Measurements from ENCODE around the gene ZNF627.

The ZNF627 gene

DNA sequence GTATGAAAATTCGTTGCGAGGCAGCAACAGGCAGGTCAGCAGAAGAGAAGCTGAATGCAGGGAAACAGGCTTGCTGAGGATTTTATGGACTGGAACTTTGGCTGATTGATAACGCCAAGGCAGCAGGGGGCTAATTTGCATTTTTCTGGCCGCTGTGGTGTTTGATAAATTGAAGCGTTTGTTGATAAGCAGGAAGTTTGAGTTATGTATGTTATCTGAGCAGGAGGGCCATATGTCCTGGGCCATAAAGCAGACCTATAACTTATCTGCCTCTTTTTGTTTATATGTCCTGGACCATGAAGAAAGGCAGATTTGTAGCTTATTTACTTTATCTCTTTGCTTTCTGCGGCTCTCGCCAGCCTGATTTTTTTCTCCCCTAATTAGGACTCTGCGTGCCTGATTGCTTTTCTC is 65.9 kb downstream of the ZNF627 start:
- H3K27me3 Mint-ChIP-seq (ENCODE audit: low read depth): no peaks in the 10 kb centered on the region
- H3K36me3 Mint-ChIP-seq (ENCODE audit: low read depth): no peaks in the 10 kb centered on the region
- no peak overlapping the region for H3K27ac Mint-ChIP-seq
- no peaks in the 10 kb centered on the region for H3K4me1 Mint-ChIP-seq (ENCODE audit: low read depth)
- H3K9me3 Mint-ChIP-seq: peaks cover 29% of the 10 kb centered on the region
- no peak overlapping the region for H3K4me3 Mint-ChIP-seq

All from T-helper 1 cell treated with Interleukin-12 subunit alpha and Interleukin-12 subunit beta and Interleukin-4 antibody, amounts not matched to agents 30 μg/mL and 1 μg/mL, for 36 hours (primary cell).